SIG-M5 treated with dmso at 0.1 percent for 504 hours (cell line): ENCODE results near the gene SLC2A1.

ENCODE experiments used
- DNase-seq: peaks from one replicate; lab custom pipeline; 2025; ENCODE audit not compliant: unreplicated experiment; lab: John Stamatoyannopoulos, UW

The SLC2A1 gene

GRCh38 chr1:42943166-42943565 lies 15.5 kb downstream of the SLC2A1 start:
- peak; percentile 40 for DNase-seq

GRCh38 chr1:42942444-42942843 lies 16.2 kb downstream of the SLC2A1 start:
- DNase-seq, result no peak

- peak; percentile 25 for DNase-seq
Observed at GRCh38 chr1:42941640-42942330, 16.9 kb downstream of the SLC2A1 start.

GRCh38 chr1:42940851-42941639 lies 17.6 kb downstream of the SLC2A1 start:
- DNase-seq, result no peak

- DNase-seq, result no peak
Observed at GRCh38 chr1:42938645-42939615, 19.7 kb downstream of the SLC2A1 start.

- DNase-seq, result no peak
Observed at GRCh38 chr1:42937836-42938644, 20.6 kb downstream of the SLC2A1 start.

- DNase-seq, result peak; percentile 42
Observed at GRCh38 chr1:42937141-42937696, 21.4 kb downstream of the SLC2A1 start.

GRCh38 chr1:42936309-42937078 lies 22.2 kb downstream of the SLC2A1 start:
- no peak for DNase-seq

GRCh38 chr1:42935971-42936308 lies 22.7 kb downstream of the SLC2A1 start:
- no peak for DNase-seq

- no peak for DNase-seq
Observed at GRCh38 chr1:42935313-42935895, 23.3 kb downstream of the SLC2A1 start.

- no peak for DNase-seq
Observed at GRCh38 chr1:42934541-42935312, 23.9 kb downstream of the SLC2A1 start.

GRCh38 chr1:42933610-42934491 lies 24.8 kb downstream of the SLC2A1 start:
- DNase-seq, result no peak

- DNase-seq, result no peak
Observed at GRCh38 chr1:42933060-42933586, 25.5 kb downstream of the SLC2A1 start.

GRCh38 chr1:42932442-42932941 lies 26.2 kb downstream of the SLC2A1 start:
- no peak for DNase-seq

GRCh38 chr1:42931911-42932422 lies 26.7 kb downstream of the SLC2A1 start:
- peak; percentile 79 for DNase-seq

GRCh38 chr1:42931108-42931539 lies 27.5 kb downstream of the SLC2A1 start:
- peak; percentile 75 for DNase-seq
